HFFc6 (cell line): ENCODE measurements around the gene GOLGA6D. TPM values are rescaled to one million over a fixed set of nuclear protein-coding genes. Genes with fewer than 3 reads are reported as not detected.
"Not testable (repeated sequence)": the region's sequence is repeated elsewhere in the genome, so short reads cannot be mapped to it uniquely, and the experiment has no call there.

Experiments used
- DNase-seq: peaks from one replicate; pipeline ENCODE4 v3.0.0-alpha.2; 2018
- H3K27ac Mint-ChIP-seq: 2 replicates; pipeline ENCODE4 v1.8.0; 2020; ENCODE audit warnings: mild to moderate bottlenecking, mixed read lengths
- H3K27me3 Mint-ChIP-seq: 2 replicates; pipeline ENCODE4 v1.8.0; 2021; ENCODE audit warnings: mild to moderate bottlenecking, moderate library complexity, mixed read lengths; ENCODE audit not compliant: insufficient read depth
- H3K36me3 Mint-ChIP-seq: 2 replicates; pipeline ENCODE4 v1.8.0; 2021; ENCODE audit warnings: low read depth, mixed read lengths
- H3K4me1 Mint-ChIP-seq: 2 replicates; pipeline ENCODE4 v1.8.0; 2020; ENCODE audit warnings: low read depth, mixed read lengths
- H3K4me3 Mint-ChIP-seq: 2 replicates; pipeline ENCODE4 v1.8.0; 2020; ENCODE audit warnings: mild to moderate bottlenecking, moderate library complexity, mixed read lengths
- H3K9me3 Mint-ChIP-seq: 2 replicates; pipeline ENCODE4 v1.8.0; 2020; ENCODE audit warnings: mild to moderate bottlenecking, mixed read lengths
- CTCF ChIP-seq: fragments of 200-600 bp; sonication (generic); IDR thresholded peaks from 2 replicates; pipeline ENCODE4 v1.5.0; 2021; ENCODE audit warnings: antibody characterized with exemption, mild to moderate bottlenecking
- total RNA-seq, 6 experiments: library from RNA; stranded (reverse); fragmentation: NEBNext Ultra II Directional; extraction: Animal tissue kit (Norgen Biotek cat#: 25700); gene quantifications; 2 replicates in 1 of 6; 3 replicates in 5 of 6; pipeline ENCODE4 v1.2.3, GENCODE V29; 2021

GOLGA6D gene
- total RNA-seq, 6 experiments from 2014 or later = not detected

GRCh38 chr15:75237316-75237982, 45.2 kb upstream of the GOLGA6D start:
- Mint-ChIP-seq H3K4me1 (no peaks in the 10 kb centered on the region), H3K27me3 (peaks cover 32% of the 10 kb centered on the region), H3K27ac (no peak overlapping the region), H3K4me3 (no peak overlapping the region), H3K9me3 (no peaks in the 10 kb centered on the region; the same call in 1 of the 2 replicates), H3K36me3 (no peaks in the 10 kb centered on the region)
- no peak for DNase-seq
- no peak for TF ChIP-seq CTCF

GRCh38 chr15:75238150-75238549, 44.5 kb upstream of the GOLGA6D start:
- Mint-ChIP-seq H3K27ac (no peak overlapping the region), H3K4me1 (no peaks in the 10 kb centered on the region), H3K36me3 (no peaks in the 10 kb centered on the region), H3K27me3 (peaks cover 28% of the 10 kb centered on the region), H3K9me3 (no peaks in the 10 kb centered on the region; the same call in 1 of the 2 replicates), H3K4me3 (no peak overlapping the region)
- no peak for TF ChIP-seq CTCF
- no peak for DNase-seq

GRCh38 chr15:75245741-75246140, 36.9 kb upstream of the GOLGA6D start:
- not testable (repeated sequence) for H3K36me3 Mint-ChIP-seq, H3K27ac Mint-ChIP-seq, H3K4me3 Mint-ChIP-seq, H3K9me3 Mint-ChIP-seq, H3K4me1 Mint-ChIP-seq, DNase-seq
- H3K27me3 Mint-ChIP-seq = peaks cover 51% of the 10 kb centered on the region

GRCh38 chr15:75248991-75249390, 33.6 kb upstream of the GOLGA6D start:
- not testable (repeated sequence) for H3K36me3 Mint-ChIP-seq, DNase-seq, H3K27ac Mint-ChIP-seq, H3K4me3 Mint-ChIP-seq, H3K4me1 Mint-ChIP-seq, H3K9me3 Mint-ChIP-seq
- H3K27me3 Mint-ChIP-seq = peaks cover 73% of the 10 kb centered on the region

- no peak for DNase-seq
- peaks cover 72% of the 10 kb centered on the region for H3K27me3 Mint-ChIP-seq
- no peak for TF ChIP-seq CTCF
Observed at GRCh38 chr15:75249726-75250125, 32.9 kb upstream of the GOLGA6D start.

GRCh38 chr15:75251343-75251742, 31.3 kb upstream of the GOLGA6D start:
- H3K4me1 Mint-ChIP-seq, H3K4me3 Mint-ChIP-seq, DNase-seq, H3K36me3 Mint-ChIP-seq, H3K27ac Mint-ChIP-seq, H3K9me3 Mint-ChIP-seq: not testable (repeated sequence)
- H3K27me3 Mint-ChIP-seq = peaks cover 65% of the 10 kb centered on the region

More at GRCh38 chr15:75249726-75250125, 32.9 kb upstream of the GOLGA6D start:
- Mint-ChIP-seq H3K4me3 (no peak overlapping the region), H3K9me3 (no peaks in the 10 kb centered on the region), H3K36me3 (no peaks in the 10 kb centered on the region), H3K27ac (no peak overlapping the region), H3K4me1 (no peaks in the 10 kb centered on the region)

GRCh38 chr15:75252285-75252684, 30.4 kb upstream of the GOLGA6D start:
- H3K4me3 Mint-ChIP-seq, H3K9me3 Mint-ChIP-seq, DNase-seq, H3K4me1 Mint-ChIP-seq, H3K36me3 Mint-ChIP-seq, H3K27ac Mint-ChIP-seq: not testable (repeated sequence)
- peaks cover 59% of the 10 kb centered on the region for H3K27me3 Mint-ChIP-seq
- peak; percentile 29; the same call in 1 of the 2 replicates for TF ChIP-seq CTCF

- not testable (repeated sequence) for H3K36me3 Mint-ChIP-seq, H3K4me3 Mint-ChIP-seq, H3K27ac Mint-ChIP-seq
Observed at GRCh38 chr15:75258034-75258433, 24.6 kb upstream of the GOLGA6D start, which contains the start of gene GOLGA6C. GOLGA6C (plus strand) TSS chr15:75258334; CDS start chr15:75258599, 265 bp downstream.

GRCh38 chr15:75258620-75259343, 23.9 kb upstream of the GOLGA6D start:
- not testable (repeated sequence) for H3K9me3 Mint-ChIP-seq, H3K4me1 Mint-ChIP-seq, H3K36me3 Mint-ChIP-seq, H3K4me3 Mint-ChIP-seq, H3K27me3 Mint-ChIP-seq, H3K27ac Mint-ChIP-seq, DNase-seq

More at GRCh38 chr15:75258034-75258433, 24.6 kb upstream of the GOLGA6D start, which contains the start of gene GOLGA6C:
- not testable (repeated sequence) for H3K4me1 Mint-ChIP-seq, H3K9me3 Mint-ChIP-seq, DNase-seq, H3K27me3 Mint-ChIP-seq

GRCh38 chr15:75259873-75260272, 22.8 kb upstream of the GOLGA6D start:
- H3K27me3 Mint-ChIP-seq, H3K4me3 Mint-ChIP-seq, H3K4me1 Mint-ChIP-seq, H3K9me3 Mint-ChIP-seq, DNase-seq, H3K36me3 Mint-ChIP-seq, H3K27ac Mint-ChIP-seq: not testable (repeated sequence)
